ENCODE data around the gene CCDC122. TPM values are rescaled to one million over a fixed set of nuclear protein-coding genes. Genes with fewer than 3 reads are reported as not detected.

CCDC122 gene
- total RNA-seq, 1 experiment from 2014 or later = 5.8 TPM

GRCh38 chr13:43805071-43805468 lies 74.5 kb downstream of the CCDC122 start (continued):
- no peak for TF ChIP-seq CTCF (IDR thresholded peaks at IDR 0.05 in 2 of 3, conservative IDR thresholded peaks at IDR 0.05 in 1 of 3; ENCODE audit: borderline replicate concordance in 1 of 3, insufficient read depth in 1 of 3, low read depth in 2 of 3, low read length in 2 of 3)

GRCh38 chr13:43804461-43805070 lies 75.0 kb downstream of the CCDC122 start:
- H3K4me2 ChIP-seq (ENCODE audit: low read length) = peak overlapping the region; percentile 76
- H3K9ac ChIP-seq (ENCODE audit: low read length) = no peak overlapping the region
- no peaks in the 10 kb centered on the region for H3K27me3 ChIP-seq (ENCODE audit: insufficient read depth, low read length)
- peak overlapping the region; percentile 23; the same call in 1 of the 2 replicates for H3K27ac ChIP-seq (ENCODE audit: low read depth, low read length)
- ATAC-seq (peak; percentile 67), DNase-seq (ENCODE audit: low read depth, low spot score) (peak; percentile 55)
- H3K36me3 ChIP-seq (ENCODE audit: control insufficient read depth in 1 of 2, insufficient read depth in 2 of 2, low read length in 2 of 2) = no peaks in the 10 kb centered on the region
- RAD21 ChIA-PET (ENCODE audit: low non-redundant PET in 1 of 2, low total read pairs in 2 of 2, uncharacterized antibody in 2 of 2, unreplicated experiment in 2 of 2) = interaction anchor here (1.2 kb wide), 2 partner anchors 720 kb away, joined by 4 to 5 read pairs; no protein-coding TSS in a partner anchor
- CTCF ChIA-PET = interaction anchor here (0.6 to 2.1 kb wide), 25 partner anchors 10 to 1470 kb away, joined by 3 to 24 read pairs (median 4); no protein-coding TSS in a partner anchor
- intact Hi-C loops (cut with micrococcal nuclease) = loop anchor here (1.0 to 10.0 kb wide), 5 partner anchors 502 to 1209 kb away; no protein-coding TSS in a partner anchor
- peaks cover 6 to 19% of the 10 kb centered on the region in 2 experiments for H3K4me1 ChIP-seq (ENCODE audit: control insufficient read depth in 1 of 2, insufficient read depth in 2 of 2, low read length in 2 of 2)
- H3K9me3 ChIP-seq (ENCODE audit: control insufficient read depth in 1 of 2, insufficient read depth in 1 of 2, low read depth in 1 of 2, low read length in 2 of 2) = no peaks in the 10 kb centered on the region
- POLR2A ChIA-PET = interaction anchor here (1.0 to 1.3 kb wide), 2 partner anchors 12 to 814 kb away, joined by 3 to 4 read pairs; no protein-coding TSS in a partner anchor
- no peaks in the 10 kb centered on the region for H3K79me2 ChIP-seq (ENCODE audit: insufficient read depth, low read length)
- H3K4me3 ChIP-seq (replicated peaks in 1 of 2; ENCODE audit: low read depth in 1 of 2, low read length in 2 of 2) = peak overlapping the region; percentile 23 to 36
- peak; percentile 65 for TF ChIP-seq RAD21 (IDR thresholded peaks at IDR 0.05; ENCODE audit: low read depth)
- TF ChIP-seq CTCF (IDR thresholded peaks at IDR 0.05 in 2 of 3, conservative IDR thresholded peaks at IDR 0.05 in 1 of 3; ENCODE audit: borderline replicate concordance in 1 of 3, insufficient read depth in 1 of 3, low read depth in 2 of 3, low read length in 2 of 3) = peak in 2 of 3 experiments; percentile 46 to 62; a peak in 3 of 6 replicates
- no peak for TF ChIP-seq SP1 (IDR thresholded peaks at IDR 0.05; ENCODE audit: low read depth)
- H2AFZ ChIP-seq (ENCODE audit: low read depth, low read length, poor library complexity, severe bottlenecking) = peak overlapping the region; percentile 36
- no TSS peak for BruUV-seq (replicated peaks)
- H4K20me1 ChIP-seq (ENCODE audit: insufficient read depth) = no peaks in the 10 kb centered on the region
- no peaks in the 10 kb centered on the region for H3K9me2 ChIP-seq (ENCODE audit: insufficient read depth)

Data from HCT116 (cell line).